ENCODE data around the gene BBS9. TPM values are rescaled to one million over a fixed set of nuclear protein-coding genes. Genes with fewer than 3 reads are reported as not detected.
"Not testable (repeated sequence)": the region's sequence is repeated elsewhere in the genome, so short reads cannot be mapped to it uniquely, and the experiment has no call there.

Gene BBS9
- total and polyA plus RNA-seq, 2 donors: 6.9 to 12.1 TPM

GRCh38 chr7:33472348-33473025 is 343.1 kb downstream of the BBS9 start:
- Histone ChIP-seq H3K36me3 (ENCODE audit: control insufficient read depth in 2 of 2, insufficient read depth in 2 of 2, low read length in 1 of 2) (no peaks in the 10 kb centered on the region), H3K4me1 (ENCODE audit: control insufficient read depth in 2 of 2, insufficient read depth in 2 of 2, low read length in 2 of 2) (no peaks in the 10 kb centered on the region), H3K27me3 (ENCODE audit: control insufficient read depth in 2 of 2, insufficient read depth in 1 of 2, low read length in 1 of 2) (no peaks in the 10 kb centered on the region), H3K27ac (ENCODE audit: low read depth in 1 of 2, low read length in 1 of 2) (no peak overlapping the region), H3K9me3 (ENCODE audit: control insufficient read depth in 2 of 2, insufficient read depth in 1 of 2, low read length in 1 of 2) (no peaks in the 10 kb centered on the region), H3K4me3 (ENCODE audit: low read length in 2 of 2) (no peak overlapping the region)
- no peak for DNase-seq (ENCODE audit: low read depth in 6 of 9, low spot score in 9 of 9)
- 97% methylated on average over 4 of the region's 4 CpGs for WGBS

- no peaks in the 10 kb centered on the region for H3K36me3 ChIP-seq (ENCODE audit: control insufficient read depth in 2 of 2, insufficient read depth in 2 of 2, low read length in 1 of 2)
- H3K27ac ChIP-seq (ENCODE audit: low read depth in 1 of 2, low read length in 1 of 2): no peak overlapping the region
- no peak for DNase-seq (ENCODE audit: low read depth in 6 of 9, low spot score in 9 of 9)
- 99% methylated on average over 1 of the region's 1 CpG for WGBS
- H3K4me1 ChIP-seq (ENCODE audit: control insufficient read depth in 2 of 2, insufficient read depth in 2 of 2, low read length in 2 of 2): no peaks in the 10 kb centered on the region
- H3K9me3 ChIP-seq (ENCODE audit: control insufficient read depth in 2 of 2, insufficient read depth in 1 of 2, low read length in 1 of 2): no peaks in the 10 kb centered on the region
- H3K4me3 ChIP-seq (ENCODE audit: low read length in 2 of 2): no peak overlapping the region
- no peaks in the 10 kb centered on the region for H3K27me3 ChIP-seq (ENCODE audit: control insufficient read depth in 2 of 2, insufficient read depth in 1 of 2, low read length in 1 of 2)
These were observed 348.5 kb downstream of the BBS9 start for GRCh38 chr7:33477719-33478480.

GRCh38 chr7:33484476-33484875 is 355.1 kb downstream of the BBS9 start:
- not testable (repeated sequence) for H3K27me3 ChIP-seq (ENCODE audit: control insufficient read depth in 2 of 2, insufficient read depth in 1 of 2, low read length in 1 of 2); H3K4me3 ChIP-seq (ENCODE audit: low read length in 2 of 2); DNase-seq (ENCODE audit: low read depth in 6 of 9, low spot score in 9 of 9); H3K9me3 ChIP-seq (ENCODE audit: control insufficient read depth in 2 of 2, insufficient read depth in 1 of 2, low read length in 1 of 2); H3K36me3 ChIP-seq (ENCODE audit: control insufficient read depth in 2 of 2, insufficient read depth in 2 of 2, low read length in 1 of 2); H3K4me1 ChIP-seq (ENCODE audit: control insufficient read depth in 2 of 2, insufficient read depth in 2 of 2, low read length in 2 of 2); H3K27ac ChIP-seq (ENCODE audit: low read depth in 1 of 2, low read length in 1 of 2)
- 98% methylated on average over 1 of the region's 1 CpG for WGBS

- no peak for DNase-seq (ENCODE audit: low read depth in 6 of 9, low spot score in 9 of 9)
- Histone ChIP-seq H3K36me3 (ENCODE audit: control insufficient read depth in 2 of 2, insufficient read depth in 2 of 2, low read length in 1 of 2) (no peaks in the 10 kb centered on the region), H3K4me3 (ENCODE audit: low read length in 2 of 2) (no peak overlapping the region), H3K4me1 (ENCODE audit: control insufficient read depth in 2 of 2, insufficient read depth in 2 of 2, low read length in 2 of 2) (no peaks in the 10 kb centered on the region), H3K9me3 (ENCODE audit: control insufficient read depth in 2 of 2, insufficient read depth in 1 of 2, low read length in 1 of 2) (no peaks in the 10 kb centered on the region), H3K27ac (ENCODE audit: low read depth in 1 of 2, low read length in 1 of 2) (no peak overlapping the region), H3K27me3 (ENCODE audit: control insufficient read depth in 2 of 2, insufficient read depth in 1 of 2, low read length in 1 of 2) (no peaks in the 10 kb centered on the region)
- WGBS: 91% methylated on average over 4 of the region's 4 CpGs
These were observed 356.6 kb downstream of the BBS9 start for GRCh38 chr7:33485747-33486493.

- Histone ChIP-seq H3K4me1 (ENCODE audit: control insufficient read depth in 2 of 2, insufficient read depth in 2 of 2, low read length in 2 of 2) (no peaks in the 10 kb centered on the region), H3K27me3 (ENCODE audit: control insufficient read depth in 2 of 2, insufficient read depth in 1 of 2, low read length in 1 of 2) (no peaks in the 10 kb centered on the region), H3K27ac (ENCODE audit: low read depth in 1 of 2, low read length in 1 of 2) (no peak overlapping the region), H3K9me3 (ENCODE audit: control insufficient read depth in 2 of 2, insufficient read depth in 1 of 2, low read length in 1 of 2) (no peaks in the 10 kb centered on the region), H3K36me3 (ENCODE audit: control insufficient read depth in 2 of 2, insufficient read depth in 2 of 2, low read length in 1 of 2) (no peaks in the 10 kb centered on the region), H3K4me3 (ENCODE audit: low read length in 2 of 2) (no peak overlapping the region)
- WGBS: 98% methylated on average over 1 of the region's 1 CpG
- DNase-seq (ENCODE audit: low read depth in 6 of 9, low spot score in 9 of 9): no peak
These were observed 357.3 kb downstream of the BBS9 start for GRCh38 chr7:33486633-33487032.

GRCh38 chr7:33487998-33488682 is 358.8 kb downstream of the BBS9 start:
- H3K27me3 ChIP-seq (ENCODE audit: control insufficient read depth in 2 of 2, insufficient read depth in 1 of 2, low read length in 1 of 2): no peaks in the 10 kb centered on the region
- no peak overlapping the region for H3K4me3 ChIP-seq (ENCODE audit: low read length in 2 of 2)
- H3K36me3 ChIP-seq (ENCODE audit: control insufficient read depth in 2 of 2, insufficient read depth in 2 of 2, low read length in 1 of 2): no peaks in the 10 kb centered on the region
- DNase-seq (ENCODE audit: low read depth in 6 of 9, low spot score in 9 of 9): peak in 1 of 9 donors; percentile 6
- no peak overlapping the region for H3K27ac ChIP-seq (ENCODE audit: low read depth in 1 of 2, low read length in 1 of 2)
- H3K4me1 ChIP-seq (ENCODE audit: control insufficient read depth in 2 of 2, insufficient read depth in 2 of 2, low read length in 2 of 2): no peaks in the 10 kb centered on the region
- H3K9me3 ChIP-seq (ENCODE audit: control insufficient read depth in 2 of 2, insufficient read depth in 1 of 2, low read length in 1 of 2): no peaks in the 10 kb centered on the region

- H3K4me1 ChIP-seq (ENCODE audit: control insufficient read depth in 2 of 2, insufficient read depth in 2 of 2, low read length in 2 of 2): no peaks in the 10 kb centered on the region
- no peaks in the 10 kb centered on the region for H3K27me3 ChIP-seq (ENCODE audit: control insufficient read depth in 2 of 2, insufficient read depth in 1 of 2, low read length in 1 of 2)
- no peaks in the 10 kb centered on the region for H3K9me3 ChIP-seq (ENCODE audit: control insufficient read depth in 2 of 2, insufficient read depth in 1 of 2, low read length in 1 of 2)
These were observed 365.1 kb downstream of the BBS9 start for GRCh38 chr7:33494474-33494873.

GRCh38 chr7:33495207-33495606 is 365.8 kb downstream of the BBS9 start:
- Histone ChIP-seq H3K9me3 (ENCODE audit: control insufficient read depth in 2 of 2, insufficient read depth in 1 of 2, low read length in 1 of 2) (no peaks in the 10 kb centered on the region), H3K4me3 (ENCODE audit: low read length in 2 of 2) (no peak overlapping the region), H3K4me1 (ENCODE audit: control insufficient read depth in 2 of 2, insufficient read depth in 2 of 2, low read length in 2 of 2) (no peaks in the 10 kb centered on the region), H3K36me3 (ENCODE audit: control insufficient read depth in 2 of 2, insufficient read depth in 2 of 2, low read length in 1 of 2) (no peaks in the 10 kb centered on the region), H3K27me3 (ENCODE audit: control insufficient read depth in 2 of 2, insufficient read depth in 1 of 2, low read length in 1 of 2) (no peaks in the 10 kb centered on the region), H3K27ac (ENCODE audit: low read depth in 1 of 2, low read length in 1 of 2) (no peak overlapping the region)
- DNase-seq (ENCODE audit: low read depth in 6 of 9, low spot score in 9 of 9): no peak
- 89% methylated on average over 5 of the region's 5 CpGs for WGBS

More at GRCh38 chr7:33494474-33494873, 365.1 kb downstream of the BBS9 start:
- no peak for DNase-seq (ENCODE audit: low read depth in 6 of 9, low spot score in 9 of 9)
- Histone ChIP-seq H3K36me3 (ENCODE audit: control insufficient read depth in 2 of 2, insufficient read depth in 2 of 2, low read length in 1 of 2) (no peaks in the 10 kb centered on the region), H3K27ac (ENCODE audit: low read depth in 1 of 2, low read length in 1 of 2) (no peak overlapping the region), H3K4me3 (ENCODE audit: low read length in 2 of 2) (no peak overlapping the region)

- 96% methylated on average over 2 of the region's 2 CpGs for WGBS
- H3K36me3 ChIP-seq (ENCODE audit: control insufficient read depth in 2 of 2, insufficient read depth in 2 of 2, low read length in 1 of 2): no peaks in the 10 kb centered on the region
- no peaks in the 10 kb centered on the region for H3K4me1 ChIP-seq (ENCODE audit: control insufficient read depth in 2 of 2, insufficient read depth in 2 of 2, low read length in 2 of 2)
- no peak overlapping the region for H3K4me3 ChIP-seq (ENCODE audit: low read length in 2 of 2)
- DNase-seq (ENCODE audit: low read depth in 6 of 9, low spot score in 9 of 9): no peak
- H3K27ac ChIP-seq (ENCODE audit: low read depth in 1 of 2, low read length in 1 of 2): no peak overlapping the region
- H3K9me3 ChIP-seq (ENCODE audit: control insufficient read depth in 2 of 2, insufficient read depth in 1 of 2, low read length in 1 of 2): no peaks in the 10 kb centered on the region
- no peaks in the 10 kb centered on the region for H3K27me3 ChIP-seq (ENCODE audit: control insufficient read depth in 2 of 2, insufficient read depth in 1 of 2, low read length in 1 of 2)
These were observed 367.7 kb downstream of the BBS9 start for GRCh38 chr7:33497051-33497450.

Data from thymus (tissue), 11 donors.